HepG2 (cell line): ENCODE data around the gene WDR54. TPM values are rescaled to one million over a fixed set of nuclear protein-coding genes. Genes with fewer than 3 reads are reported as not detected.

ENCODE experiments used
- EED ChIP-seq: sonication (generic); formaldehyde crosslinking; IDR thresholded peaks from 2 replicates; pipeline ENCODE4 v1.5.0; 2020; ENCODE audit warnings: mild to moderate bottlenecking, missing genetic modification reagents
- GTF2F1 ChIP-seq: fragments of 150-350 bp; IDR thresholded peaks from 2 replicates; pipeline ENCODE4 v1.6.1; 2014; ENCODE audit warnings: low read length
- HHEX ChIP-seq: IDR thresholded peaks from 2 replicates; pipeline ENCODE4 v1.6.1; 2016; ENCODE audit warnings: control low read depth
- MBD4 ChIP-seq: IDR thresholded peaks from 2 replicates; pipeline ENCODE4 v1.6.1; 2012; ENCODE audit warnings: low read length, inconsistent platforms, borderline replicate concordance
- MEIS1 ChIP-seq: sonication (generic); formaldehyde crosslinking; IDR thresholded peaks from 2 replicates; pipeline ENCODE4 v1.9.0; 2021; ENCODE audit warnings: mild to moderate bottlenecking, missing genetic modification reagents, moderate library complexity, borderline replicate concordance
- MXD4 ChIP-seq: IDR thresholded peaks from 2 replicates; pipeline ENCODE4 v1.6.1; 2016; ENCODE audit warnings: mild to moderate bottlenecking, missing biosample characterization, missing genetic modification reagents
- NCOA2 ChIP-seq: sonication (generic); formaldehyde crosslinking; IDR thresholded peaks from 2 replicates; pipeline ENCODE4 v1.8.0; 2022; ENCODE audit warnings: inconsistent platforms
- NCOR1 ChIP-seq: fragments of 200-600 bp; sonication (generic); IDR thresholded peaks from 2 replicates; pipeline ENCODE4 v1.7.0; 2017; ENCODE audit warnings: antibody characterized with exemption, low read length, borderline replicate concordance
- PCBP2 ChIP-seq: fragments of 200-400 bp; formaldehyde crosslinking; optimal IDR thresholded peaks from 2 replicates; pipeline ENCODE3; 2018; ENCODE audit warnings: low read length, low read depth; ENCODE audit not compliant: poor library complexity, severe bottlenecking
- REST ChIP-seq, 2 experiments: IDR thresholded peaks; 2 replicates each; pipeline ENCODE4 v1.6.1; 2011 to 2012; ENCODE audit warnings: low read length in 2 of 2, borderline replicate concordance in 1 of 2, low read depth in 1 of 2, mild to moderate bottlenecking in 1 of 2, moderate library complexity in 1 of 2
- SIX1 ChIP-seq: sonication (generic); formaldehyde crosslinking; IDR thresholded peaks from 2 replicates; pipeline ENCODE4 v1.4.0; 2020; ENCODE audit warnings: missing genetic modification reagents, borderline replicate concordance
- SMARCE1 ChIP-seq: fragments of 450-650 bp; IDR thresholded peaks from 2 replicates; pipeline ENCODE4 v1.6.1; 2017; ENCODE audit warnings: borderline replicate concordance
- SOX13 ChIP-seq, 3 experiments: fragments of 450-650 bp in 1 of 3; sonication (generic) in 1 of 3; formaldehyde crosslinking in 1 of 3; IDR thresholded peaks in 2 of 3; conservative IDR thresholded peaks in 1 of 3; 2 replicates each; pipeline versions ENCODE4 v1.5.0 to v1.6.1; 2016 to 2020; ENCODE audit warnings: antibody characterized with exemption in 1 of 3, mild to moderate bottlenecking in 1 of 3, missing compliant biosample characterization in 1 of 3, missing genetic modification reagents in 1 of 3, moderate library complexity in 1 of 3
- ZBTB26 ChIP-seq: IDR thresholded peaks from 2 replicates; pipeline ENCODE4 v1.6.1; 2016; ENCODE audit warnings: missing compliant biosample characterization, missing genetic modification reagents, borderline replicate concordance
- ZFP1 ChIP-seq: IDR thresholded peaks from 2 replicates; pipeline ENCODE4 v1.6.1; 2016
- ZNF232 ChIP-seq: sonication (generic); formaldehyde crosslinking; IDR thresholded peaks from 2 replicates; pipeline ENCODE4 v1.4.0; 2020; ENCODE audit warnings: missing genetic modification reagents, borderline replicate concordance
- ZNF274 ChIP-seq: sonication (generic); formaldehyde crosslinking; IDR thresholded peaks from 2 replicates; pipeline ENCODE4 v1.5.1; 2020; ENCODE audit warnings: mild to moderate bottlenecking, missing genetic modification reagents
- ZNF317 ChIP-seq: sonication (generic); formaldehyde crosslinking; IDR thresholded peaks from 2 replicates; pipeline ENCODE4 v1.5.0; 2020; ENCODE audit warnings: mild to moderate bottlenecking, missing genetic modification reagents
- ZNF557 ChIP-seq: sonication (generic); formaldehyde crosslinking; IDR thresholded peaks from 2 replicates; pipeline ENCODE4 v1.4.0; 2020; ENCODE audit warnings: missing genetic modification reagents
- ZNF572 ChIP-seq: sonication (generic); formaldehyde crosslinking; IDR thresholded peaks from 2 replicates; pipeline ENCODE4 v1.5.1; 2020; ENCODE audit warnings: mild to moderate bottlenecking, missing genetic modification reagents
- ZNF83 ChIP-seq: sonication (generic); formaldehyde crosslinking; IDR thresholded peaks from 2 replicates; pipeline ENCODE4 v1.4.0; 2020; ENCODE audit warnings: missing genetic modification reagents, mild to moderate bottlenecking, borderline replicate concordance
- polyA plus RNA-seq, 8 experiments: library from polyadenylated mRNA; depleted of rRNA in 3 of 8; stranded (reverse) in 7 of 8; unstranded in 1 of 8; fragments of >200 nt; fragmentation: Illumina TruSeq in 4 of 8; extraction: Trizol in 4 of 8; gene quantifications; 2 replicates each; pipeline versions ENCODE4 v1.2.1 to v1.2.3, GENCODE V29; 2011 to 2016; ENCODE audit warnings: low read depth in 4 of 8, missing spikeins in 1 of 8, mixed read lengths in 1 of 8; ENCODE audit not compliant: insufficient read depth in 1 of 8
- total RNA-seq, 5 experiments: library from RNA; depleted of rRNA; stranded (reverse); fragments of >200 nt; fragmentation: Illumina TruSeq; extraction: Trizol; gene quantifications; 2 replicates each; pipeline ENCODE4 v1.2.3, GENCODE V29; 2016; ENCODE audit warnings: low read depth in 1 of 5
- TF ChIP-seq, protein P1 (sequence below): sonication (generic); formaldehyde crosslinking; IDR thresholded peaks from 2 replicates; pipeline ENCODE4 v1.4.0; 2020; ENCODE audit warnings: missing genetic modification reagents
- TF ChIP-seq, protein P2 (sequence below): sonication (generic); formaldehyde crosslinking; IDR thresholded peaks from 2 replicates; pipeline ENCODE4 v1.4.0; 2020; ENCODE audit warnings: mild to moderate bottlenecking, missing genetic modification reagents

WDR54 gene
- total and polyA plus RNA-seq, 2 of the 13 experiments (the other 11 are each of a cell fraction or from before 2014, with no cell fraction given): 2.0 to 17.3 TPM

DNA sequence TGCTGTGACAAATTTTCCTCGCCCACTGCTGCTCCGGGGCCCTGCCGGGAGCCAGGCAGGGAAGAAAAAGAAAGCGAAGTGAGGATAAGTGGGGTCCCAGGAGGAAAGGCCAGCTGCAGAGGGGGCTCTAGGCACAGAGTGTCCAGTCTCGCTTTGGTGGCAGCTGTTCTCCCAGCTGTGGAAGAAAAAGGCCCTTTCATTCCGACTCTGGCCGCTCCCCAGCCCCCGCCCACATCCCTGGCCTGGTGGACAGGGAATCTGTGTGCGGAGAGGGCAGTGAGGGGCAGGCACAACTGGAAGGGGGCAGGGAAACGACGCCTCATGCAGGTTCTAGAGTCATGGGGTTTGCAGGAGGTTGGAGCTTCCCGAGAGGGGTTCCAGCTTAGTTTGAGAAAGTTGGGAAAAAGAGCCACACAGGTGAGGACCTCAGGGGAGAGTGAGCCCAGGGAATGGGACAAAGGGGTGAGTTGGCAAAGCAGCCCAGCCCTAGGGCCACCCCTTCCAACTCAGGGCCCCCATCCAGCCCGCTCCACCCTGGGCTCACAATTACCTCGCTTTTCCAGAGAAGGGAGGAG lies 18.4 kb downstream of the WDR54 start (continued):
- TF ChIP-seq MEIS1 (CRISPR knock-in tag) (no peak), MBD4 (no peak), GTF2F1 (no peak), REST (IDR thresholded peaks at IDR 0.05; ENCODE audit: borderline replicate concordance in 1 of 2, low read depth in 1 of 2, low read length in 2 of 2) (no peak), NCOR1 (peak; percentile 14; the same call in 1 of the 2 replicates), SMARCE1 (no peak), ZNF274 (CRISPR knock-in tag) (no peak), EED (CRISPR knock-in tag) (0 out of 2 replicates have a peak, but pooled peaks have one; percentile 55), MXD4 (CRISPR knock-in tag) (no peak), SOX13 (IDR thresholded peaks at IDR 0.05) (no peak), SOX13 (CRISPR knock-in tag; conservative IDR thresholded peaks at IDR 0.05 in 1 of 2, IDR thresholded peaks at IDR 0.05 in 1 of 2) (no peak), NCOA2 (CRISPR knock-in tag) (no peak), HHEX (CRISPR knock-in tag) (no peak), ZFP1 (CRISPR knock-in tag) (peak; percentile 23; the same call in 1 of the 2 replicates), ZNF317 (CRISPR knock-in tag) (no peak), ZNF557 (no peak), ZBTB26 (CRISPR knock-in tag) (0 out of 2 replicates have a peak, but pooled peaks have one; percentile 26), ZNF83 (no peak), ZNF572 (CRISPR knock-in tag) (peak; percentile 85; the same call in 1 of the 2 replicates), SIX1 (CRISPR knock-in tag) (no peak), PCBP2 (peak; percentile 55), ZNF232 (no peak)
- TF ChIP-seq, protein P1, sequence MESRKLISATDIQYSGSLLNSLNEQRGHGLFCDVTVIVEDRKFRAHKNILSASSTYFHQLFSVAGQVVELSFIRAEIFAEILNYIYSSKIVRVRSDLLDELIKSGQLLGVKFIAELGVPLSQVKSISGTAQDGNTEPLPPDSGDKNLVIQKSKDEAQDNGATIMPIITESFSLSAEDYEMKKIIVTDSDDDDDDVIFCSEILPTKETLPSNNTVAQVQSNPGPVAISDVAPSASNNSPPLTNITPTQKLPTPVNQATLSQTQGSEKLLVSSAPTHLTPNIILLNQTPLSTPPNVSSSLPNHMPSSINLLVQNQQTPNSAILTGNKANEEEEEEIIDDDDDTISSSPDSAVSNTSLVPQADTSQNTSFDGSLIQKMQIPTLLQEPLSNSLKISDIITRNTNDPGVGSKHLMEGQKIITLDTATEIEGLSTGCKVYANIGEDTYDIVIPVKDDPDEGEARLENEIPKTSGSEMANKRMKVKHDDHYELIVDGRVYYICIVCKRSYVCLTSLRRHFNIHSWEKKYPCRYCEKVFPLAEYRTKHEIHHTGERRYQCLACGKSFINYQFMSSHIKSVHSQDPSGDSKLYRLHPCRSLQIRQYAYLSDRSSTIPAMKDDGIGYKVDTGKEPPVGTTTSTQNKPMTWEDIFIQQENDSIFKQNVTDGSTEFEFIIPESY (CRISPR knock-in tag): no peak
- TF ChIP-seq, protein P2, sequence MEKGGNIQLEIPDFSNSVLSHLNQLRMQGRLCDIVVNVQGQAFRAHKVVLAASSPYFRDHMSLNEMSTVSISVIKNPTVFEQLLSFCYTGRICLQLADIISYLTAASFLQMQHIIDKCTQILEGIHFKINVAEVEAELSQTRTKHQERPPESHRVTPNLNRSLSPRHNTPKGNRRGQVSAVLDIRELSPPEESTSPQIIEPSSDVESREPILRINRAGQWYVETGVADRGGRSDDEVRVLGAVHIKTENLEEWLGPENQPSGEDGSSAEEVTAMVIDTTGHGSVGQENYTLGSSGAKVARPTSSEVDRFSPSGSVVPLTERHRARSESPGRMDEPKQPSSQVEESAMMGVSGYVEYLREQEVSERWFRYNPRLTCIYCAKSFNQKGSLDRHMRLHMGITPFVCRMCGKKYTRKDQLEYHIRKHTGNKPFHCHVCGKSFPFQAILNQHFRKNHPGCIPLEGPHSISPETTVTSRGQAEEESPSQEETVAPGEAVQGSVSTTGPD: peak; percentile 13; the same call in 1 of the 2 replicates
